Keratinocyte (primary cell): ENCODE measurements around the gene MBD3L5.

ENCODE experiments used
- CTCF ChIP-seq, 3 experiments: IDR thresholded peaks in 1 of 3; conservative IDR thresholded peaks in 1 of 3; optimal IDR thresholded peaks in 1 of 3; 2 replicates in 2 of 3; 3 replicates in 1 of 3; pipeline versions ENCODE3 to v1.5.1; 2011; ENCODE audit warnings: low read length in 3 of 3, mild to moderate bottlenecking in 3 of 3, moderate library complexity in 2 of 3, control low read depth in 1 of 3, inconsistent platforms in 1 of 3; ENCODE audit not compliant: insufficient read depth in 2 of 3; ENCODE audit errors: extremely low read depth in 1 of 3
- EZH2 ChIP-seq: IDR thresholded peaks from one replicate; pipeline ENCODE4 v1.6.1; 2012; ENCODE audit warnings: inconsistent platforms, mild to moderate bottlenecking, low read length, moderate library complexity

- no peak for TF ChIP-seq CTCF (optimal IDR thresholded peaks at IDR 0.05 in 1 of 3, IDR thresholded peaks at IDR 0.05 in 1 of 3, conservative IDR thresholded peaks at IDR 0.05 in 1 of 3; ENCODE audit: extremely low read depth in 1 of 3, insufficient read depth in 2 of 3, low read length in 3 of 3)
- no peak for TF ChIP-seq EZH2
Observed at GRCh38 chr19:7067716-7068115, 37.3 kb downstream of the MBD3L5 start.
